Mesenchymal stem cell (in vitro differentiated cells and primary cell): ENCODE measurements around the gene DHX32.
A peak's percentile ranks its signal among the peaks of the same experiment; 100 is the strongest.

ENCODE experiments used
- DNase-seq: peaks from one replicate; pipeline ENCODE4 v3.0.0-alpha.2; 2013
- H2AFZ ChIP-seq: one replicate; pipeline ENCODE4 v1.6.1; 2013; ENCODE audit warnings: low read depth, mild to moderate bottlenecking, control low read depth, inconsistent platforms, low read length, moderate library complexity
- H2AK5ac ChIP-seq: 2 replicates; pipeline ENCODE4 v1.6.1; 2013; ENCODE audit warnings: low read length, moderate library complexity, mild to moderate bottlenecking, inconsistent platforms; ENCODE audit not compliant: severe bottlenecking
- H2BK120ac ChIP-seq: one replicate; pipeline ENCODE4 v1.6.1; 2013; ENCODE audit warnings: low read depth, mild to moderate bottlenecking, inconsistent platforms, low read length, moderate library complexity
- H2BK12ac ChIP-seq, 2 experiments: one replicate each; pipeline ENCODE4 v1.6.1; 2013; ENCODE audit warnings: inconsistent platforms in 2 of 2, low read length in 2 of 2, mild to moderate bottlenecking in 2 of 2, moderate library complexity in 2 of 2, control low read depth in 1 of 2
- H2BK15ac ChIP-seq: one replicate; pipeline ENCODE4 v1.6.1; 2013; ENCODE audit warnings: mild to moderate bottlenecking, low read depth, inconsistent platforms; ENCODE audit not compliant: poor library complexity, severe bottlenecking
- H2BK5ac ChIP-seq: 2 replicates; pipeline ENCODE4 v1.6.1; 2013; ENCODE audit warnings: low read depth, mild to moderate bottlenecking, low read length, control low read depth, inconsistent platforms; ENCODE audit not compliant: poor library complexity, severe bottlenecking
- H3K14ac ChIP-seq, 2 experiments: one replicate each; pipeline ENCODE4 v1.6.1; 2013; ENCODE audit warnings: inconsistent platforms in 2 of 2, low read length in 2 of 2, control low read depth in 1 of 2, mild to moderate bottlenecking in 1 of 2, moderate library complexity in 1 of 2
- H3K18ac ChIP-seq, 2 experiments: one replicate each; pipeline ENCODE4 v1.6.1; 2013; ENCODE audit warnings: inconsistent platforms in 2 of 2, low read length in 2 of 2, control low read depth in 1 of 2, low read depth in 1 of 2, mild to moderate bottlenecking in 1 of 2
- H3K23ac ChIP-seq, 2 experiments: one replicate each; pipeline ENCODE4 v1.6.1; 2013; ENCODE audit warnings: inconsistent platforms in 2 of 2, low read length in 2 of 2, mild to moderate bottlenecking in 2 of 2, moderate library complexity in 2 of 2, control low read depth in 1 of 2
- H3K27ac ChIP-seq: 2 replicates; pipeline ENCODE4 v1.5.1; 2013; ENCODE audit warnings: mild to moderate bottlenecking, moderate library complexity, low read length, control low read depth, inconsistent platforms; ENCODE audit not compliant: poor library complexity, severe bottlenecking
- H3K27me3 ChIP-seq, 2 experiments: 2 replicates each; pipeline versions ENCODE4 v1.6.1 to v1.7.0; 2013; ENCODE audit warnings: low read length in 2 of 2, mild to moderate bottlenecking in 2 of 2, moderate library complexity in 2 of 2, control low read depth in 1 of 2, inconsistent platforms in 1 of 2; ENCODE audit not compliant: control insufficient read depth in 1 of 2, insufficient read depth in 1 of 2
- H3K36me3 ChIP-seq, 2 experiments: 2 replicates each; pipeline versions ENCODE4 v1.6.1 to v1.7.0; 2013; ENCODE audit warnings: low read length in 2 of 2, control low read depth in 1 of 2, inconsistent platforms in 1 of 2, low read depth in 1 of 2, mild to moderate bottlenecking in 1 of 2; ENCODE audit not compliant: insufficient read depth in 2 of 2, control insufficient read depth in 1 of 2
- H3K4ac ChIP-seq, 2 experiments: one replicate each; pipeline ENCODE4 v1.6.1; 2013; ENCODE audit warnings: inconsistent platforms in 2 of 2, low read length in 2 of 2, mild to moderate bottlenecking in 2 of 2, moderate library complexity in 2 of 2, control low read depth in 1 of 2, low read depth in 1 of 2
- H3K4me1 ChIP-seq: 2 replicates; pipeline ENCODE4 v1.6.1; 2013; ENCODE audit warnings: low read depth, low read length, control low read depth; ENCODE audit not compliant: control insufficient read depth, insufficient read depth
- H3K4me2 ChIP-seq: 2 replicates; pipeline ENCODE4 v1.6.1; 2013; ENCODE audit warnings: low read length, mild to moderate bottlenecking, inconsistent platforms; ENCODE audit not compliant: poor library complexity, severe bottlenecking
- H3K4me3 ChIP-seq, 2 experiments: 2 replicates each; pipeline versions ENCODE4 v1.5.1 to v1.7.0; 2013; ENCODE audit warnings: low read length in 2 of 2, mild to moderate bottlenecking in 2 of 2, control low read depth in 1 of 2, low read depth in 1 of 2; ENCODE audit not compliant: insufficient read depth in 1 of 2
- H3K79me1 ChIP-seq: replicated peaks from 2 replicates; pipeline ENCODE4 v1.6.1; 2013; ENCODE audit warnings: mild to moderate bottlenecking, control low read depth, low read length, inconsistent platforms; ENCODE audit not compliant: poor library complexity, severe bottlenecking
- H3K9ac ChIP-seq: 2 replicates; pipeline ENCODE4 v1.7.0; 2013; ENCODE audit warnings: mild to moderate bottlenecking, low read length, moderate library complexity
- H3K9me3 ChIP-seq: 2 replicates; pipeline ENCODE4 v1.7.0; 2013; ENCODE audit warnings: mild to moderate bottlenecking, low read length; ENCODE audit not compliant: control insufficient read depth
- H4K8ac ChIP-seq: one replicate; pipeline ENCODE4 v1.6.1; 2013; ENCODE audit warnings: inconsistent platforms, mild to moderate bottlenecking, low read length, moderate library complexity
- H4K91ac ChIP-seq: one replicate; pipeline ENCODE4 v1.6.1; 2013; ENCODE audit warnings: mild to moderate bottlenecking, low read length, inconsistent platforms
- WGBS: methylation state at CpG from one replicate; pipeline ENCODE4 v1.1.7; 2013; ENCODE audit warnings: mixed read lengths; 5-methylcytosine and 5-hydroxymethylcytosine counted together

The DHX32 gene

GRCh38 chr10:125878957-125879835 is 1.9 kb downstream of the DHX32 start:
- Histone ChIP-seq H3K9ac (no peak overlapping the region), H3K23ac (no peak overlapping the region), H3K4ac (peak overlapping the region in 1 of 2 experiments; percentile 67), H3K36me3 (peaks cover 4 to 49% of the 10 kb centered on the region in 2 experiments), H2AFZ (no peak overlapping the region), H3K27ac (peak overlapping the region; percentile 77), H2AK5ac (peak overlapping the region; percentile 57), H2BK12ac (peak overlapping the region in 1 of 2 experiments; percentile 71), H2BK120ac (no peak overlapping the region), H3K18ac (peak overlapping the region in 1 of 2 experiments; percentile 73), H4K8ac (no peak overlapping the region), H3K27me3 (no peaks in the 10 kb centered on the region), H3K4me1 (peaks cover 10% of the 10 kb centered on the region), H3K79me1 (peaks cover 15% of the 10 kb centered on the region), H3K9me3 (peaks cover 21% of the 10 kb centered on the region), H3K4me2 (no peak overlapping the region), H2BK5ac (no peak overlapping the region), H3K14ac (no peak overlapping the region), H4K91ac (no peak overlapping the region), H2BK15ac (no peak overlapping the region), H3K4me3 (no peak overlapping the region)
- WGBS = 58% methylated on average over 9 of the region's 11 CpGs
- DNase-seq = peak; percentile 96

GRCh38 chr10:125871338-125871737 is 9.8 kb downstream of the DHX32 start:
- Histone ChIP-seq H3K27ac (no peak overlapping the region), H2BK12ac (no peak overlapping the region), H3K27me3 (no peaks in the 10 kb centered on the region), H3K9ac (no peak overlapping the region), H3K4me2 (no peak overlapping the region), H3K14ac (no peak overlapping the region), H3K9me3 (peaks cover 10% of the 10 kb centered on the region), H2BK120ac (no peak overlapping the region), H2BK5ac (no peak overlapping the region), H4K91ac (no peak overlapping the region), H3K79me1 (peaks cover 12% of the 10 kb centered on the region), H4K8ac (no peak overlapping the region), H2AK5ac (no peak overlapping the region), H2BK15ac (no peak overlapping the region), H3K4me1 (no peaks in the 10 kb centered on the region), H3K23ac (no peak overlapping the region), H3K18ac (no peak overlapping the region), H3K4me3 (no peak overlapping the region), H3K36me3 (peaks cover 11 to 33% of the 10 kb centered on the region in 2 experiments), H3K4ac (no peak overlapping the region), H2AFZ (no peak overlapping the region)
- DNase-seq = peak; percentile 32
- whole genome bisulfite sequencing = 89% methylated on average over 3 of the region's 4 CpGs

- H3K9me3 ChIP-seq = no peaks in the 10 kb centered on the region
- no peak overlapping the region for H2BK5ac ChIP-seq
- no peak overlapping the region for H3K4me3 ChIP-seq
- no peak overlapping the region for H2BK120ac ChIP-seq
- H2AK5ac ChIP-seq = no peak overlapping the region
- H3K14ac ChIP-seq = no peak overlapping the region
- no peaks in the 10 kb centered on the region for H3K27me3 ChIP-seq
- no peaks in the 10 kb centered on the region for H3K4me1 ChIP-seq
- H3K23ac ChIP-seq = no peak overlapping the region
- peaks cover 16 to 34% of the 10 kb centered on the region in 2 experiments for H3K36me3 ChIP-seq
- peak; percentile 60 for DNase-seq
- no peak overlapping the region for H3K27ac ChIP-seq
- 82% methylated on average over 6 of the region's 7 CpGs for WGBS
- H3K79me1 ChIP-seq = peaks cover 11% of the 10 kb centered on the region
- no peak overlapping the region for H2BK15ac ChIP-seq
- H3K4me2 ChIP-seq = no peak overlapping the region
- H3K9ac ChIP-seq = no peak overlapping the region
- no peak overlapping the region for H2BK12ac ChIP-seq
- H2AFZ ChIP-seq = no peak overlapping the region
- no peak overlapping the region for H3K4ac ChIP-seq
- H3K18ac ChIP-seq = no peak overlapping the region
- no peak overlapping the region for H4K8ac ChIP-seq
- no peak overlapping the region for H4K91ac ChIP-seq
These were observed 12.6 kb downstream of the DHX32 start for GRCh38 chr10:125868372-125868975.

- 99% methylated on average over 7 of the region's 7 CpGs for WGBS
These were observed 14.6 kb downstream of the DHX32 start for GRCh38 chr10:125866421-125867029.

More at GRCh38 chr10:125866421-125867029, 14.6 kb downstream of the DHX32 start:
- DNase-seq = no peak
- Histone ChIP-seq H2BK12ac (no peak overlapping the region), H2BK120ac (no peak overlapping the region), H3K9me3 (no peaks in the 10 kb centered on the region), H3K36me3 (peaks cover 16 to 40% of the 10 kb centered on the region in 2 experiments), H3K23ac (no peak overlapping the region), H3K79me1 (peaks cover 5% of the 10 kb centered on the region), H2AFZ (no peak overlapping the region), H3K14ac (peak overlapping the region in 1 of 2 experiments; percentile 48), H2BK5ac (no peak overlapping the region), H3K27me3 (no peaks in the 10 kb centered on the region), H3K4ac (no peak overlapping the region), H4K91ac (no peak overlapping the region), H3K4me3 (no peak overlapping the region), H3K18ac (no peak overlapping the region), H3K4me2 (no peak overlapping the region), H3K4me1 (no peaks in the 10 kb centered on the region), H3K27ac (no peak overlapping the region), H4K8ac (no peak overlapping the region), H3K9ac (no peak overlapping the region), H2BK15ac (no peak overlapping the region), H2AK5ac (no peak overlapping the region)
